A549 (cell line): Measurements from ENCODE around the gene SEC14L3. TPM values are rescaled to one million over a fixed set of nuclear protein-coding genes. Genes with fewer than 3 reads are reported as not detected.

Experiments used
- ATAC-seq, 2 experiments: fragments of 200-7000 bp in 1 of 2; fragments of >200 bp in 1 of 2; cut with Nextera tagmentation in 1 of 2; cut with Tn5 transposase in 1 of 2; 3 replicates each; pipeline versions ENCODE4 v1.8.0 to v1.9.1; 2018 to 2020; ENCODE audit warnings: mild to moderate bottlenecking in 1 of 2, moderate library complexity in 1 of 2
- CTCF ChIA-PET: fragments of 300-600 bp; sonication (Branson Sonifier 250); formaldehyde crosslinking; extraction: SDS; loops from one replicate; lab custom pipeline; 2021; ENCODE audit warnings: antibody characterized with exemption, inconsistent platforms; lab: Yijun Ruan, JAX
- POLR2A ChIA-PET: fragments of 350-600 bp; formaldehyde crosslinking; extraction: SDS; loops from one replicate; lab custom pipeline; 2021; ENCODE audit warnings: antibody characterized with exemption, inconsistent platforms; lab: Yijun Ruan, JAX
- DNase-seq, 2 experiments: peaks; one replicate each; pipeline versions ENCODE4 v3.0.0 to v3.0.0-alpha.2; 2011 to 2016; ENCODE audit warnings: low read depth in 1 of 2, low spot score in 1 of 2
- FAIRE-seq: peaks from 2 replicates; lab custom pipeline; 2011; peaks lifted over from hg19 to GRCh38; lab: Jason Lieb, UNC
- H3K27ac ChIP-seq, 2 experiments: fragments of >200 bp; sonication (Bioruptor Twin); formaldehyde crosslinking; 3 replicates each; pipeline ENCODE4 v1.5.1; 2016 to 2017
- H3K4me1 ChIP-seq: fragments of >200 bp; sonication (Bioruptor Twin); formaldehyde crosslinking; 3 replicates; pipeline ENCODE4 v1.6.1; 2016
- H3K4me2 ChIP-seq: fragments of >200 bp; sonication (Bioruptor Twin); formaldehyde crosslinking; 3 replicates; pipeline ENCODE4 v1.6.1; 2016
- H3K4me3 ChIP-seq: fragments of >200 bp; sonication (Bioruptor Twin); formaldehyde crosslinking; 3 replicates; pipeline ENCODE4 v1.5.1; 2016
- H3K9me3 ChIP-seq: fragments of >200 bp; sonication (Bioruptor Twin); formaldehyde crosslinking; 3 replicates; pipeline ENCODE4 v1.6.1; 2016
- BCL3 ChIP-seq: fragments of >200 bp; sonication (Bioruptor Twin); formaldehyde crosslinking; IDR thresholded peaks from 3 replicates; pipeline ENCODE4 v1.6.1; 2016
- CBX2 ChIP-seq: fragments of 200-600 bp; sonication (generic); IDR thresholded peaks from 2 replicates; pipeline ENCODE4 v1.6.1; 2016; ENCODE audit warnings: low read depth, mild to moderate bottlenecking, borderline replicate concordance
- CEBPB ChIP-seq, 2 experiments: fragments of >200 bp in 1 of 2; sonication (Bioruptor Twin) in 1 of 2; formaldehyde crosslinking in 1 of 2; IDR thresholded peaks; 2 replicates each; pipeline ENCODE4 v1.6.1; 2012 to 2016
- EHMT2 ChIP-seq: fragments of 200-600 bp; sonication (generic); IDR thresholded peaks from 2 replicates; pipeline ENCODE4 v1.6.1; 2016; ENCODE audit warnings: antibody characterized with exemption, low read depth, mild to moderate bottlenecking, moderate library complexity
- ESRRA ChIP-seq: fragments of 150-350 bp; IDR thresholded peaks from 2 replicates; pipeline ENCODE4 v1.6.1; 2014; ENCODE audit warnings: mild to moderate bottlenecking, low read length, borderline replicate concordance
- FOXS1 ChIP-seq: fragments of 250-450 bp; sonication (Bioruptor Pico); IDR thresholded peaks from 2 replicates; pipeline ENCODE4 v1.5.0; 2020; ENCODE audit warnings: mild to moderate bottlenecking, moderate library complexity
- GATA3 ChIP-seq: IDR thresholded peaks from 2 replicates; pipeline ENCODE4 v1.6.1; 2012; ENCODE audit warnings: borderline replicate concordance
- HEYL ChIP-seq: fragments of 250-450 bp; sonication (Bioruptor Pico); IDR thresholded peaks from 2 replicates; pipeline ENCODE4 v1.8.0; 2021; ENCODE audit warnings: mild to moderate bottlenecking, moderate library complexity
- HOXA7 ChIP-seq: fragments of 250-450 bp; sonication (Bioruptor Pico); IDR thresholded peaks from 2 replicates; pipeline ENCODE4 v1.5.0; 2020; ENCODE audit warnings: mild to moderate bottlenecking, moderate library complexity
- JUN ChIP-seq, 2 experiments: fragments of >200 bp; sonication (Bioruptor Twin); formaldehyde crosslinking; IDR thresholded peaks; 2 replicates in 1 of 2; 3 replicates in 1 of 2; pipeline ENCODE4 v1.6.1; 2016 to 2017
- KDM5A ChIP-seq: fragments of 200-600 bp; sonication (generic); IDR thresholded peaks from 2 replicates; pipeline ENCODE4 v1.6.1; 2016; ENCODE audit warnings: antibody characterized with exemption, mild to moderate bottlenecking
- MAFK ChIP-seq: fragments of 450-650 bp; IDR thresholded peaks from 2 replicates; pipeline ENCODE4 v1.6.1; 2014; ENCODE audit not compliant: partially characterized antibody
- NPAS2 ChIP-seq: fragments of 250-450 bp; sonication (Bioruptor Pico); IDR thresholded peaks from 2 replicates; pipeline ENCODE4 v1.8.0; 2022; ENCODE audit warnings: mild to moderate bottlenecking, moderate library complexity, borderline replicate concordance
- PHF8 ChIP-seq: fragments of 200-600 bp; sonication (generic); IDR thresholded peaks from 2 replicates; pipeline ENCODE4 v1.6.1; 2016; ENCODE audit warnings: low read depth, mild to moderate bottlenecking, antibody characterized with exemption, moderate library complexity, borderline replicate concordance
- RAD21 ChIP-seq, 2 experiments: fragments of >200 bp in 1 of 2; sonication (Bioruptor Twin) in 1 of 2; formaldehyde crosslinking in 1 of 2; IDR thresholded peaks in 1 of 2; conservative IDR thresholded peaks in 1 of 2; 2 replicates in 1 of 2; 3 replicates in 1 of 2; pipeline ENCODE4 v1.6.1; 2012 to 2018; ENCODE audit warnings: inconsistent platforms in 1 of 2
- RARB ChIP-seq: fragments of 250-450 bp; sonication (Bioruptor Pico); IDR thresholded peaks from 2 replicates; pipeline ENCODE4 v1.8.0; 2021; ENCODE audit warnings: mild to moderate bottlenecking, moderate library complexity
- RCOR1 ChIP-seq: fragments of 150-350 bp; IDR thresholded peaks from 2 replicates; pipeline ENCODE4 v1.6.1; 2014; ENCODE audit warnings: antibody characterized with exemption, low read length, low read depth
- TP53 ChIP-seq: fragments of 250-450 bp; sonication (Bioruptor Pico); IDR thresholded peaks from 2 replicates; pipeline ENCODE4 v1.5.0; 2021; ENCODE audit warnings: mild to moderate bottlenecking, moderate library complexity
- ZFP36 ChIP-seq: fragments of 450-650 bp; IDR thresholded peaks from 2 replicates; pipeline ENCODE4 v1.6.1; 2014; ENCODE audit warnings: borderline replicate concordance; ENCODE audit not compliant: partially characterized antibody
- WGBS: methylation state at CpG from one replicate; pipeline ENCODE4 v1.1.6; 2017; ENCODE audit errors: missing lambda C conversion rate; 5-methylcytosine and 5-hydroxymethylcytosine counted together
- polyA plus RNA-seq, 4 experiments: library from polyadenylated mRNA; depleted of rRNA in 3 of 4; stranded (reverse); fragments of >200 nt; fragmentation: RNase III in 1 of 4; extraction: RNeasy Plus Mini Kit Qiagen cat#74134 plus additional on column Dnase treatment in 1 of 4; gene quantifications; 2 replicates in 3 of 4; 3 replicates in 1 of 4; pipeline ENCODE4 v1.2.3, GENCODE V29; 2011 to 2017
- TF ChIP-seq, protein P1 (sequence below): fragments of 200-600 bp; sonication (generic); IDR thresholded peaks from 2 replicates; pipeline ENCODE4 v1.6.1; 2016; ENCODE audit warnings: antibody characterized with exemption, mild to moderate bottlenecking, moderate library complexity
- TF ChIP-seq, protein P2 (sequence below): IDR thresholded peaks from 2 replicates; pipeline ENCODE4 v1.6.1; 2012; ENCODE audit warnings: low read depth, borderline replicate concordance
- TF ChIP-seq, protein P3 (sequence below): IDR thresholded peaks from 2 replicates; pipeline ENCODE4 v1.6.1; 2012

SEC14L3 gene
- polyA plus RNA-seq, 2 of the 4 experiments (the other 2 are of a cell fraction), result 0.04 TPM; not detected in 1

DNA sequence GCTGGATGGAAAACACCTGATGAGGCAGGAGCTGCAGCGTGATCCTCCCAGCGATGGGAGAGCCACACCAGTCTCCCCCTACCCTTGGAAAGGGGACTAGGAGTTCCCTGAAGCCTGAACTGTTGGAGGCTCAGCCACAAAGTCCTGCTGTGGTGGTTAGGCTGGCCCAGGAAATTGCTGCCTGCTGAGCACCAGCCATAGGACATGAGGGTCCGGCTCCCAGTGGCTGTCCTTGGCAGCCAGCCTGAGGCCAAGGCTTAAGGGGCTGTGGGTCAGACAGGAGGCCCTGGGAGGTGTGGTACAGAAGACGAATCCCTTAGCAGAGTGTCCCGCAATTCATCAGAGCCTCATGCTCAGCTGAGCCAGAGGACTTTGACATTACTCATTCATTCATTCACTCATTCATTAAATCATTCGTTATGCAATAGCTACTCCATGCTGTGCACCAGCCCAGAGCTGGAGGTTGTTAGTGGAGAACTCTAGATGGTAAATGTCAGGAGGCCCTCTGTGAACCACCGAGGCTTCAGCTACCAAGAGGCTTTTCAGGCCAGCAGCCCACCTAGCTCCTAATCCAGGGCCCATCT, 48.1 kb upstream of the SEC14L3 start (continued):
- TF ChIP-seq RARB (CRISPR knock-in tag) (no peak), JUN (IDR thresholded peaks at IDR 0.05) (no peak), RCOR1 (no peak), GATA3 (no peak), HOXA7 (CRISPR knock-in tag) (no peak)
- TF ChIP-seq, all 56 proteins: peak for 0

DNA sequence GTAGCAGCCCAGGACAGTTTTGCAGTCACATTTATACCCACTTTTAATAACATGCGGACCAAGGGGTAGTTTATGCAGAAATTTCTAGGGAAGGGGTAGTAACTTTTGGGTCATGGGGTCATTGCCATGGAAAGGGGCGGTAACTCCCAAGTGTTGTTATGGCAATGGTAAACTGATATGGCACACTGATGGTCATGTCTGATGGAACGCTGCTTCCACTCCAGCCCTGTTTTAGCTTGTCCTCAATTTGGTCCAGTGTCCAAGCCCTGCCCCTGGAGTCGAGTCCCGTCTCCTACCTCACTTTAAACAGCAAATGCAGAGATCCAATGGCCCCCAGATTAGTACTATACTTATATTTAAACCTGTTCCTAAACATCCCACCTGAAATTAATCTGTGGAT, 44.9 kb upstream of the SEC14L3 start:
- Histone ChIP-seq H3K4me2 (no peak overlapping the region), H3K4me1 (no peaks in the 10 kb centered on the region), H3K9me3 (no peaks in the 10 kb centered on the region), H3K27ac (no peak overlapping the region), H3K4me3 (no peak overlapping the region)
- FAIRE-seq (no peak), ATAC-seq (no peak), DNase-seq (no peak)
- 61% methylated on average over 5 of the region's 5 CpGs for WGBS
- TF ChIP-seq GATA3 (no peak), HEYL (no peak), FOXS1 (CRISPR knock-in tag) (no peak), CBX2 (no peak), TP53 (CRISPR knock-in tag) (no peak), EHMT2 (no peak), KDM5A (no peak), MAFK (no peak), ESRRA (no peak), BCL3 (no peak), CEBPB (IDR thresholded peaks at IDR 0.05) (no peak), RAD21 (conservative IDR thresholded peaks at IDR 0.05 in 1 of 2, IDR thresholded peaks at IDR 0.05 in 1 of 2) (no peak), RCOR1 (no peak)
- TF ChIP-seq, protein P1, sequence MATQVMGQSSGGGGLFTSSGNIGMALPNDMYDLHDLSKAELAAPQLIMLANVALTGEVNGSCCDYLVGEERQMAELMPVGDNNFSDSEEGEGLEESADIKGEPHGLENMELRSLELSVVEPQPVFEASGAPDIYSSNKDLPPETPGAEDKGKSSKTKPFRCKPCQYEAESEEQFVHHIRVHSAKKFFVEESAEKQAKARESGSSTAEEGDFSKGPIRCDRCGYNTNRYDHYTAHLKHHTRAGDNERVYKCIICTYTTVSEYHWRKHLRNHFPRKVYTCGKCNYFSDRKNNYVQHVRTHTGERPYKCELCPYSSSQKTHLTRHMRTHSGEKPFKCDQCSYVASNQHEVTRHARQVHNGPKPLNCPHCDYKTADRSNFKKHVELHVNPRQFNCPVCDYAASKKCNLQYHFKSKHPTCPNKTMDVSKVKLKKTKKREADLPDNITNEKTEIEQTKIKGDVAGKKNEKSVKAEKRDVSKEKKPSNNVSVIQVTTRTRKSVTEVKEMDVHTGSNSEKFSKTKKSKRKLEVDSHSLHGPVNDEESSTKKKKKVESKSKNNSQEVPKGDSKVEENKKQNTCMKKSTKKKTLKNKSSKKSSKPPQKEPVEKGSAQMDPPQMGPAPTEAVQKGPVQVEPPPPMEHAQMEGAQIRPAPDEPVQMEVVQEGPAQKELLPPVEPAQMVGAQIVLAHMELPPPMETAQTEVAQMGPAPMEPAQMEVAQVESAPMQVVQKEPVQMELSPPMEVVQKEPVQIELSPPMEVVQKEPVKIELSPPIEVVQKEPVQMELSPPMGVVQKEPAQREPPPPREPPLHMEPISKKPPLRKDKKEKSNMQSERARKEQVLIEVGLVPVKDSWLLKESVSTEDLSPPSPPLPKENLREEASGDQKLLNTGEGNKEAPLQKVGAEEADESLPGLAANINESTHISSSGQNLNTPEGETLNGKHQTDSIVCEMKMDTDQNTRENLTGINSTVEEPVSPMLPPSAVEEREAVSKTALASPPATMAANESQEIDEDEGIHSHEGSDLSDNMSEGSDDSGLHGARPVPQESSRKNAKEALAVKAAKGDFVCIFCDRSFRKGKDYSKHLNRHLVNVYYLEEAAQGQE, result no peak
- ChIA-PET POLR2A (no interaction called here), CTCF (interaction anchor here (0.6 to 1.8 kb wide), 2 partner anchors 18 to 26 kb away, joined by 3 to 4 read pairs; no protein-coding TSS in a partner anchor)

- WGBS, result 77% methylated on average over 6 of the region's 6 CpGs
- DNase-seq (no peak), ATAC-seq (no peak), FAIRE-seq (no peak)
- no peak overlapping the region for H3K4me2 ChIP-seq
- CTCF ChIA-PET, result interaction anchor here (0.6 to 1.8 kb wide), 2 partner anchors 18 to 26 kb away, joined by 3 to 4 read pairs; no protein-coding TSS in a partner anchor
- no peak for TF ChIP-seq PHF8
- TF ChIP-seq, protein P2, sequence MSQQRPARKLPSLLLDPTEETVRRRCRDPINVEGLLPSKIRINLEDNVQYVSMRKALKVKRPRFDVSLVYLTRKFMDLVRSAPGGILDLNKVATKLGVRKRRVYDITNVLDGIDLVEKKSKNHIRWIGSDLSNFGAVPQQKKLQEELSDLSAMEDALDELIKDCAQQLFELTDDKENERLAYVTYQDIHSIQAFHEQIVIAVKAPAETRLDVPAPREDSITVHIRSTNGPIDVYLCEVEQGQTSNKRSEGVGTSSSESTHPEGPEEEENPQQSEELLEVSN, result no peak
- TF ChIP-seq, protein P3, sequence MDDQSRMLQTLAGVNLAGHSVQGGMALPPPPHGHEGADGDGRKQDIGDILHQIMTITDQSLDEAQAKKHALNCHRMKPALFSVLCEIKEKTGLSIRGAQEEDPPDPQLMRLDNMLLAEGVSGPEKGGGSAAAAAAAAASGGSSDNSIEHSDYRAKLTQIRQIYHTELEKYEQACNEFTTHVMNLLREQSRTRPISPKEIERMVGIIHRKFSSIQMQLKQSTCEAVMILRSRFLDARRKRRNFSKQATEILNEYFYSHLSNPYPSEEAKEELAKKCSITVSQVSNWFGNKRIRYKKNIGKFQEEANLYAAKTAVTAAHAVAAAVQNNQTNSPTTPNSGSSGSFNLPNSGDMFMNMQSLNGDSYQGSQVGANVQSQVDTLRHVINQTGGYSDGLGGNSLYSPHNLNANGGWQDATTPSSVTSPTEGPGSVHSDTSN, result no peak
- TF ChIP-seq NPAS2, result no peak
- no peak for TF ChIP-seq ZFP36
- no peaks in the 10 kb centered on the region for H3K4me1 ChIP-seq
- no peak overlapping the region for H3K27ac ChIP-seq
- H3K4me3 ChIP-seq, result no peak overlapping the region
- no peaks in the 10 kb centered on the region for H3K9me3 ChIP-seq
- POLR2A ChIA-PET, result no interaction called here
Measured at GRCh38 chr22:30516273-30516672, 44.5 kb upstream of the SEC14L3 start.
